Measurements from ENCODE around the gene MRPS22.
A peak's percentile ranks its signal among the peaks of the same experiment; 100 is the strongest.
"Not testable (repeated sequence)": the region's sequence is repeated elsewhere in the genome, so short reads cannot be mapped to it uniquely, and the experiment has no call there.

The MRPS22 gene

DNA sequence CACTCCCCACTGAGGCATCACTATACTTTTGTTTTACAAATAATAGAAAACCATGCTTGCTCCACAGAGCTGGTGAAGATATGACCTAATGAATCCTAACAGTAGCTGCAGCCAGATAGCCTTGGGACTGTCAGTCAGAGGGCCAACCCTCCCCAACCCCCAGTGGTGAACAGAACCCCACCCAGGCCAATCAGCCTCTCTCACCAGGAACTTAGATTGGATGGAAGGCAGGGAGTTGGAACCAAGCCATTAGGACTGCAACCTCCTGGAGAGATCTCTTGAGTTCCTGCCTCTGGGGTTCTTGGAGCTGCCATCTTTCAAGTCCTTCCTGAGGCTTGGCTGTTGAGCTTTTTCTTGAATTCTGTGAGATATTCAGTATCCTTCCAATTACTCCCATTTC is 3.0 kb upstream of the MRPS22 start:
- no peak for DNase-seq

DNA sequence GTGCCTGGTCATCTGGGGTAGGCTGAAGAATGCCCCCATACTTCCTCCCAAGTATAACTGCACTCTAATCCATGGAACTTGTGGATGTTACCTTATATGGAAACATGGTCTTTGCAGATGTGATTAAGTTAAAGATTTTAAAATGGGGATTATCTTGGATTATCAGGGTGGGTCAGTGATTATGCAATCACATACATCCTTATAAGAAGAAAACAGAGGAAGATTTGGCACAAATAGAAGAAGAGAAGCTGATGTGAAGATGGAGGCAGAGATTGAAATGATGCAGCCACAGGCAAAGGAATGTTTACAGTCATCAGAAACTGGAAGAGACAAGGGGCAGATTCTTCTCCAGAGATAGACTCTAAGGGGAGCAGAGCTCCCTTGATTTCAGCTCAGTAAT is 1.8 kb upstream of the MRPS22 start:
- DNase-seq, result no peak

DNA sequence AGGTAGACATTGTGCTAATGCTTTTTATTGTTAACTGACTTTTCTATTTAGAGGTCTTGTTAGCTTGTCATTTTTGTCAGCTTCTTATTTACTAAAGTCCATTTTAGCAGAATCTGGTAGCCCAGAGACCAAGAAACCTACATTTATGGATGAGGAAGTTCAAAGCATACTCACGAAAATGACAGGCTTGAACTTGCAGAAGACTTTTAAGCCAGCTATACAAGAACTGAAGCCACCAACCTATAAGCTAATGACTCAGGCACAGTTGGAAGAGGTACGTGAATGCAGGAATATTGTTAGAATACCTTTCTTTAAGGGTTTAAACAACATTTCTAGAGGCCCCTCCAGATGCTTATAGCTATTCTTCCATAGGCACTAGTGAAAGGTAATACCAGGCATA is 3.0 kb downstream of the MRPS22 start:
- no peak for DNase-seq

DNA sequence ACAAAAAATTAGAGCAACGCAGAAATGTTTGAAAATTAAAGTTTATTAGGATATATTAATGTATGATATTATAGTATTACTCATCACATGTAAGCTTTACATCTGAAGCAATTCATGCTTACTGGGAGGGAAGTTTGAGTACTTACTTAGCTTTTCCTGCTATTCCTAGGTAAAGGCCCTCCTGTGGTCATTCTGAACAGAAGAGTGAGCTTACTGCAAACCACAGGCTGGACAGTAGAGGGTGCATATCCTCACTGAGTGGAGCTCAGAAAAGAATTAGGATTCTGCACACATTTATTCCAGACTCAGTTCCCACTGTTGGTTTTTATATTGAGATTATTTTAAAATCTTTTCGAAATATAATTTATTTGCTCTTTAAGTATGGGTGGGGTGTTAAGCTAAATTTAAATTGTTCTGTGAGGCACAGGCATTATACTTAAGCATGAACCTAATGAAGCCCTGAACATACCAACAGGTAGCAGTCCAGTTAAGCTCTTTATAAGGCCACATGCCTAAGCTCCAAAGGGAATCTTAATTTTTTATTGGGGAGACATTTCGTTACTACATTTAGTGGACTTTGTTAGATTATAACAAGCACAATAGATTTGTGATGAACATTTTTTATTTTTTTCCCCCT is 10.2 kb downstream of the MRPS22 start:
- DNase-seq, result no peak

DNA sequence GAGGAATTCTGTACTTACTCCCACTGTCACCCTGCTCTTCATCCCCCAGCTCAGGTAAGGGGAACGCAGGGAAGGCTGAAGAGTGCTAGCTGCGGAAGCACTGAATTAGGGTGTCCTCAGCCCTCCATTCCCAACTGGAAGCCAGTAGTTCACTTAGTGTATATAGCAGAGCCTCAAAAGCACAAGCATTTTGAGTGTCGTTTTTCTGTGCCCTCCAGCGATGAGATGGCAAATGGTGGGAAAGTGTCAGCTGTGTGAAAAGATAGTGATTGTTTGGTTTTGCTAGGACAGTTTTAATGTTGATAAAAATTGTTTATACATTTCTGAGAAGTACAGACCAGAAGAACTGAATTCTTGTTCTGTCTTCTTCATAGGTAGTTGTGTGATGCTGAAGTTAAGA is 10.8 kb downstream of the MRPS22 start:
- DNase-seq, result no peak

DNA sequence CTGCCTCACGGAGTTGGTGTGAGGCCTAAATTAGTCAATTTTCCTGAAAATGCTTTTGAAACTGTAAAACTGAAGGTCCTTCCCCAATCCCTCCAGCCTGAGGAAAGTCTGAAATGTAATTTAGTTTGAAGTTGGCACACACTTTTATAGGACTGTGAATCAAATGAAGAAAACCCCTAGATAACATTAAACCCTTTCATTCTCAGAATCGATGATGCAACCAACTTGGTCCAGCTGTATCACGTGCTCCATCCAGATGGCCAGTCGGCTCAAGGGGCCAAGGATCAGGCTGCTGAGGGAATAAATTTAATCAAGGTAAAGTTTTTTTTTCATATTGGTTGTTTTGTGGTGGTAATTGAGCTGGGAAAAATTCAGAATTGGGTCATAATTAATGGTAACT is 11.7 kb downstream of the MRPS22 start:
- no peak for DNase-seq

DNA sequence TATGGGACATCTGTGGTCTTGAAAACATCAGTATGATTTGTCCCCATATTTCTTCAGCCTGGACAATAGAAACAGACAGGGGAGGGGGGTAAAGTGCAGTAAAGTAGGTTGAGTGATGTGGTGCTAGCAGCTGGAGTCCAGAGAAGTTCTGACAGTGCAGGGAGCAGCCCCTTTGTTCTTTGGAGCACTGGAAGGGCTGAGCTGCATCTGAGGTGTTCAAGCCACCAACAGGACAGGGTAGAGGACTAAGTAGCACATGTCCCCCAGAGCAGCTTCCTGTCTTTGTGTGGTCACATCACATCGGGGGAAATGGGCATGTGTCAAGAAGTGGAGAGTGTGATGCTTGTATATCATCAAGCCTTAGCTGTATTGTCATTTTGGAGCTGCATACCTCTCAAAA is 12.1 kb downstream of the MRPS22 start:
- DNase-seq, result no peak

DNA sequence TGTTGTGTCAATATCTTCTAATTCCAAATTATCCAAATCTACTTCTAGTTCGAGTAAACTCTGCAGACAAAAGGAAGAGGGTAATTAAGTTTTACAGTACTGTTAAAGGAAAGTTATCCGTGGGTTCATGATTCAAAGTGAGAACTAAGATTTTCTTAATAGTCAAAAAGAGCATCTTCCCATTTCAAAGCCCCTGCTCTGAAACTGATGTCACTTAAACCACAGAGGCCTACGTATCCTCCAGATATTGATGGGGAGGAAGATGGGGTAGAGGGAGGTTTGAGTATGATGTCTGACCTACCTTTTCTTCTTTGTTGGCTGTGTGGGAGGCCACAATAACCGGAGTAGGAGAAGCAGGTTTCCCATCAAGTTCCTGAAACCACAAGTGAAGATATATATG is 14.1 kb downstream of the MRPS22 start:
- no peak for DNase-seq

DNA sequence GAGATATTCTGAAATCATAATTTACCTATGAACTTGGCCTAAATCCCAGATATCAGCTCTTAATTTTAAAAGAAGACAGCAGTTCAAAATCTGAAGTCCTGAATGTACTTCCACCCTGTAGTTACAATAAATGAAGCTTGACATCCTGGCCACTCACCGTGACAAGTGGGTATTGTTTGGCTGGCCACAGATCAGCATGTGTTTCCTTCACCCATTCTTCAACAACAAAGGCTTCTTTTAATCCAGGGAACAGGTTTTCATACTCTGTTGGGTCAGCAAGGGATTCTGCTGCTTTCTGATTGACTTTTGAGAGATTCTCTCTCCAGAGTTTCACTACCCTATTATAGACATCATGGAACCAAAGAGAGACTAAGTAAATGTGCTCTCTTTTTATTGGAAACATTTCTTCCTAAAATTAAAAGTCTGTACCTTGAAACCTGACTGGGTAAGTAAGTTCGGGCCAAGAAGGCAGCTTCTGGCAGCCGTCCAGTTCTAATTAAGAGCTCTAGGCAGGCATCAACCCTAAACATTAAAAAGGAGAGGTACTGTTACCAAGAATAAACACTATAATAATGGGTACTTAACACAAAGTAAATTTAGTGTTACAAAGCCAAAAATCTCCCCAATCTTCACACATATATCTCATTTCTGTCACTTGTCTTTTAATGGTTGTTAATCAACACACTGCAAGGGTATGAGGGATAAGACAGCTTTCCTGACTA is 15.2 kb downstream of the MRPS22 start:
- no peak for DNase-seq

DNA sequence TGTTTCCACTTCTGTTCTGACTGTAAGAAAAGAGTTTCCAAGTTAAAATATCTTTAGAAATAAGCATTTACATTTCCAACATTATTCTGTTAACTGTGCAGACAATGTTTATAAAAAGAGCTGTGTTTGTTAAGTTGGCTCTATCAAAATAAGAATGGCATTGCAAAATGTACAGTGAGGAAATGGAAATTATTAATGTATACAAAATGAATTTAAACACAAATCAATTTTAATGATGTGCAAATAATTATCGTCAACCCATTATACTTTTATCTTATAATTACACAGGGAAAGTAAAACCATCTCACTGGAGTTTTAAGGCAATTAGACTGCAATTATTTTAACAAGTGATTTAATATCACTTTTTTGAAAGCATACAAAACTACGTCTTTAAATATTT is 17.5 kb downstream of the MRPS22 start:
- no peak for DNase-seq

DNA sequence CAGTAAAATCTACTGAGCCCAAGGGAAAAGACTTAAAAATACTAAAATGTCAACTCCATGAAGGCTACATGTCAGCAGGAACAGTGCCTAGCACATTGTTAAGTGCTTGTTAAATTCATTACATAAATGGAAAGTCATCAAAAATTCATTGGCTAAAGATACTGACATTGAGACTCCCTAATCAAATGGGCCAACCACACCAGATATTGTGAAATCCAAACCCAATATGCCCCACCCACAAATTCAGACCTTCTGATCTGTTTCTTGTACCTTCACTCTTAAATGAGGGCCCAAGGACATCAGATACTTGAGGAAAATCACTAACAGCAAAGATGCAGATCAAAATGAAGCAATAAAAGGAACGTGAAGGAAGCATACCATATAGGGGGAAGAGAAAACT is 20.7 kb downstream of the MRPS22 start:
- no peak for DNase-seq

DNA sequence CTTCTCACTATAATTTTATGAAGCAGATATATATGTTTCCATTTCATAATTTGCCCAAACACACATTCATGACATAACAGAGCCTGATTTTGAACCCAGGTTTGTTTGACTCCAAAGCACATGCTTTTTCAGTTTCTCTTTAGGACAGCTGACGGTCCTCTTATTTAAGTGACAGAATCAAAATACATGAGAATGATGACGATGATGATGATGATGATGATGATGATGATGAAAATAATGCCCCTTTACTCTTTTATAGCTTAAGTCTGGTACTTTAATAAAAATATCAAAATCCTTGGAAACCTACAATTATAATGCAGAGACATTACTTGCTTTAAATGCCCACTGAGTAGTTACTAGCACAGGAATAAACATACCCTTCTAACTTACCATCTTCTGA is 30.3 kb downstream of the MRPS22 start:
- no peak for DNase-seq

DNA sequence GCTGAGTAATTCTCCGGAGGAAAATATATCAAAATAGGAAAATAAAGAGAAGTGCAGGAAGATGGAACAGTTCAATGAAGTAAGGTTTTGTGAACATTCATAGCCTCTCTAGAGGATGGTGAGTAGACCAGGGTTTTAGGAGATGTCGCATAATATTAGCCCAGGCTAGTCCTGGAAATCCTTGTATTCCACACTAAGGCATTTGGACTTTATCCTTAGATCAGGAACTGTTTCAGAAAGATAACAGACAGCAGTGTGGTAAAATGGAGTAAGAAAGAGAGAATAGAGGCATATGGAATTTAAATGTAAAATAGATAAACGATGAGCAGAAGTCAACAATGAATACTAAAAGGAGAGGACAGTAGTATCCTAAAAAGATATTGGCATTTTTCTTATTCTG is 33.6 kb downstream of the MRPS22 start:
- no peak for DNase-seq

DNA sequence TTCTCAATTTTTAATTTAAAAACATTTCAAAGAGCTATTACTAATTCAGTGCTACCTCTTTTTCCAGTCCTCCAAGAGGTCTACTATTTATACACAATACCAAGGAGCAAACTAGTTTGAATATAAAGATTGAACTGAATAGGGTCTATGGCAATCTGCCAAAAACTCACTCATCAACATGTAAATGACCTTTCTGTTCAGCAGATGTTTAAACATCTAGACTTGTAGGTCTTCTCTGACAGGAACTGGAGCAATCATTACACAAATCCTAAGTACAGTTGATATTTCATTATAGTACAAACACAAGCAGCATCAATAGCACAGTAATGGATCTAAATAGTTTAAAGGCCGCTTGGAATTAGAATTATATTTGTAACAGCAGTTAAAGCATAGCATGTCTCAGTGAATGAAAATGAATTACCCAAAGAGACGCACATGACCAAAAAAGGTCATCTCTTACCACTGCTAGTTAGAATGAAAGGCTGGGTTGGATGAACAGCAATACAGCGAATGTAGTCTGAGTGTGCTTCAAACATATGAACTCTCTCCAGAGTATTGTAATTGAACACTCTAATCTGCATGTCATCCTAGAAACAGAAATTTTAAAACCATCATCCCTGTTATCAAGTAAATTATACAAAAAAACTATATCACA is 34.9 kb downstream of the MRPS22 start:
- no peak for DNase-seq

DNA sequence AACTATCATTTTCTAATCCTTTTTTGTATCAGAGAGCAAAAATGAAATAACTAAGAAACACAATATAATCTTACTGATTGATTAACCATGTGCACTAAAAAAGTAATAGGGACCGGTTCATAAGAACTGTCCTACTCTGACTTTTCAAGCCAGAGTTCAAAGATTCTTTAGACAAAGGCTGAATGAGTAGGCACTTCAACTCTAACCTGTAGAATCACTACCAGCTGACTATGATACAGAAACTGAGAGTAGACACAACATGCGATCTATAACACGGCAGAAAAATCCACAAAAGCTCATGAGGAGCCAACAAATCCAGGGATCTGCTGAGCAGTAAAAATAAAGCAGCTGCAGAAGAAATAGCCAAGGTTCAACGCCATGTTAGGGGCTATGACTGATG is 36.8 kb downstream of the MRPS22 start:
- no peak for DNase-seq

DNA sequence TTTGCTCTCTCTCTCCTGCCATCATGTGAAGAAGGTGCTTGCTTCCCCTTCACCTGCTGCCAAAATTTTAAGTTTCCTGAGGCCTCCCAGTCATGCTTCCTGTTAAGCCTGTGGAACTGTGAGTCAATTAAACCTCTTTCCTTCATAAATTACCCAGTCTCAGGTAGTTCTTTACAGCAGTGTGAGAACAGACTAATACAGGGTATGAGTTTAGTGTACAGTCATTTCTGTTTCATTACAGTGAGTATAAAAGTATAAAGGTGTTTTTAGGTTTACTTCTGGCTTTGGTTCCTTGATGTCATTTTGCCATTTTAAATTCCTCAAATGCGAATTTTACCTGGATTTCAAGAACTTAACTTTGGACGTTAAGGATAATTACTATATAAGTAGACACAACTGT is 38.5 kb downstream of the MRPS22 start:
- not testable (repeated sequence) for DNase-seq

DNA sequence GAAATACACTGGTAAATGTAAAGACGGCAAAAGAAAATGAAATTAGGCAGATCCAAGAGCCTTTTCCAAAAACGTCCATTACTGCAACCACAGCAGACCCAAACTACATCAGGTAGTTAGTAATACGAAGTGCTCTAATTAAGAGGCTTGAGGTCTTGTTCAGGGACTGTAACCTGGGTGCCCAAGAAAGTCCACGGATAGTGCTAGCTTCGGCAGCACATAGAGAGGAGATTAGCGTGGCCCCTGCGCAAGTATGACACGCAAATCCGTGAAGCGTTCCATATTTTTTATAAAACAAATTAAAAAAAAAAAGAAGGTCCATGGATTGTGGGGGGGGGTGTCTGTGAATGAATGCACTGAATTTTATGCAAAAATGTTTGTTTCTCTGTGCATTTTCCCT is 44.3 kb downstream of the MRPS22 start:
- no peak for DNase-seq

DNA sequence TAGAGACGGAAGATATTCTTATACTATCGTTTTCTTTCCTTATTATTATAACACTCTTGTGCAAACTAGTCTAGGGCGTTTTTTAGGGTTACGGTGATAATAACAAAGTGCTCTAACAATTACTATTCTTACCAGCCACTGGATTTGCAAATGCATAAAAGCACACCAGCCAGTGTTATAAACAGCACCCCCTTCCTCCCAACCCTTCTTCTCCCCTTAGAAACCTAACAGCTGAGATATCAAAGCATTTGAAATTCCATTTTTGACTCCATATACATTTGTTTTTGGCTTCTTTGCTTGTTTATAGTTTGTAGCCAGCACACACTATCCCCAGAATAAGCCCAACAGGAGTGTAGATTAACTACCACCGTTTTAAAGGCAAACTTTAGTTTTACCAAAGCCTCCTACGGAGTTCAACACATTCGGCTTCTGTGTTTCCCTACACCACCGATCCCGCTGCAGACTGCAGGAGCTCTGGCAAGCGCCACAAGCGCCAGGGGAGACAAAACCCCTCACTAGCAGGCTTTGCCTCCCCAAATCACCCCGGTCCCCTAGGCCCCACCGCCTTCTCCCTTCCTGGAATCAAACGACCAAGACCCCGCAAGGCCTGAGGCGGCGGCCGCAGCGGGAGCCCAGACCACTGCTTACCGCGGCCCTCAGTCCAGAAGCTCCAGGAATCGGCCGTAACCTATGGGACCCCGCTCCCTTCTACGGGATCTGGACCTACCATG is 45.2 kb downstream of the MRPS22 start:
- DNase-seq, result peak; percentile 8

DNA sequence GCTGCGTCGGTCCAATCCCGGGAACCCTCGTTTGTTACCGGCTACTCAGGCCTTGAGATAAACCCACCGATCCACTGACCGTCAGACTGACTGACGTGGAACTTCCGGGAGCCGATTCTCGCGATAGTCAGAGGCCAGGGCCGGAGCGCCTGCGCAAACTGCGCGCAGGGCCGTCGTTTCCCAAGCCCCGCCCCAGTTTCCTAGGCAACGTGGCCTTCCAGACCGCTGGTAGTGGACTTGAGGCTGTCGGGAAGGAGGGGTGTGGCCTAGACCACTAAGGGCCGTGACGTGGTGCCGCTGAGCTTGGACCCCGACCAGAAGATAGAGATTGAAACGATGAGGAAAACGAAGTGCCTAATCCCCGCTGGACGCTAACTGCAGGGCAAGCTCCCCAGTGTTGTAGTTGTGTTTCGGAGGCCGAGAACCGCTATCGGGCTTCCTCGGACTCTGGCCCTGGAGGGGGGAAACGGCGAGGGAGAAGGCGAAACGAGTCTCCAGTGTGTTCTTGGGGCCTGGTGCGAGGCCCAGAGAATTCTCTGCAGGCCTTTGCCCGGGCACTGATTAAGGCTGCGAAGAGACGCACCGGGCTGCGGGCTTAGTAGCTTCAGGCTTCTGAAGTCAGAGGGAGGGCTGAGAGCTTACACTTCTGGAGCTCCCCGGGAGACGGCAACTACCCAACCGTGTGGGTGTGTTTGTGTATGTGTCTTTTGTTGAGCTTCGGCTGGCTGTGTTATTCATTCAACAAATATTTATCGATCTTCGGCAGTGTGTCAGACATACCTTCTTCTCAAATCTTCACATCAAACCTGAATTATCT is 45.9 kb downstream of the MRPS22 start, which contains the start of gene COPB2:
Gene COPB2, minus strand, starts transcription at position 96 of the 817 bp plus-strand sequence. CDS start 97 bp downstream, outside the sequence.
- peak; percentile 95 for DNase-seq

DNA sequence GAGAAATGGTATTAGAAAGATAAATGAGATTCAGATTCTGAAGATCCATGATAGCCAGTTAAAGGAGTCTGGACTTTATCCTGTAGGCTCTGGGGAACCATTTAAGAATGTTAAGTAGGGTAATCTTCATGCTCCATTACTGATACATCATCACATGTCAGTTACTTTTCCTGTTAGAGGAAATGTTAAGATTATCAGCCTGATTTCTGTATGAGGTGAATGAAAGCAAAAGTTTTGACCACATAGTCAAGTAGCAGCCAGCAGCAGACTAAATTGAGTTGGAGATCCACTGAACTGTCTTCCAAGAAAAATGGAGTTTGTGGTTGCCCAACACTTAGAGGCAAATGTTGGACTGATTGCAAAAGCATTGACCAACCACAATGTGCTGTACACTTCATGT is 50.3 kb downstream of the MRPS22 start:
- DNase-seq, result no peak

DNA sequence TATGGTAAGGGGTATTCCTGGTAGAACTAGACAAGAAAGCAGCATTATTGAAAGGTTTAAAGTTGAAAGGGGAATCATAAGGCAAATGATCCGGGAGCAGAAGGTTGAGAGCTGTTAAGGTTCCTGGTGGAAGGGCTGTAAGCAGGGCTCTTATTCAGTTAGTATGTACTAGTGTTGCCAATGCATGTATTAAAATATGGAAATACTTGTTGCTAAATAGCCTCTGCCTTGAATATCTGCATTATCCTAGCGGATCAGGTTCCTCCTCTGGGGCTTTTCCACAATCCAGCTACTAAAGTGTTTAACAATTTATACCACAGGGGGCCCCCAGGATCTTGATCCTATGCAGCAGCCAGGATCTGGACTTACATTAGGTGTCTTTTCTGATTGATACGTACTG is 52.9 kb downstream of the MRPS22 start:
- DNase-seq, result no peak

DNA sequence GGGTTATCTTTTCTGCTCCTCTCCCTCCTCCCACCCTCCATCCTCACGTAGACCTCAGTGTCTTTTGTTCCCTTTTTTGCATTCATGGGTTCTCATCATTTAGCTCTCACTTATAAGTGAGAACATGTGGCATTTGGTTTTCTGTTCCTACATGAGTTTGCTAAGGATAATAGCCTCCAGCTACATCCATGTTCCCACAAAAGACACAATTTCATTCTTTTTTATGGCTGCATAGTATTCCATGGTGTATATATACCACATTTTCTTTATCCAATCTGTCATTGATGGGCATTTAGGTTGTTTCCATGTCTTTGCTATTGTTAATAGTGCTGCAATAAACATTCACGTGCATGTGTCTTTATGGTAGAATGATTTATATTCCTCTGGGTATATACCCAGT is 57.3 kb downstream of the MRPS22 start:
- not testable (repeated sequence) for DNase-seq
